Kidney (tissue), 14 donors: Measurements from ENCODE around the gene CEMIP. TPM values are rescaled to one million over a fixed set of nuclear protein-coding genes. Genes with fewer than 3 reads are reported as not detected.
A peak's percentile ranks its signal among the peaks of the same experiment; 100 is the strongest.

Source experiments
- DNase-seq, 5 donors: peaks; one replicate each; pipeline ENCODE4 v3.0.0-alpha.2; 2013 to 2020
- FAIRE-seq: peaks from 2 replicates; lab custom pipeline; 2012; peaks lifted over from hg19 to GRCh38; lab: Jason Lieb, UNC
- H3K27ac ChIP-seq, 2 donors: one replicate each; pipeline ENCODE4 v1.7.0; 2013; ENCODE audit warnings: low read depth in 2 of 2, low read length in 2 of 2, inconsistent platforms in 1 of 2
- H3K27me3 ChIP-seq: one replicate; pipeline ENCODE4 v1.7.1; 2013; ENCODE audit warnings: low read length, inconsistent platforms; ENCODE audit not compliant: control insufficient read depth, insufficient read depth
- H3K36me3 ChIP-seq, 3 donors: one replicate each; pipeline versions ENCODE4 v1.7.0 to v1.7.1; 2013; ENCODE audit warnings: low read length in 3 of 3, control low read depth in 1 of 3, inconsistent platforms in 1 of 3; ENCODE audit not compliant: insufficient read depth in 3 of 3, control insufficient read depth in 2 of 3
- H3K4me1 ChIP-seq, 3 donors: one replicate each; pipeline versions ENCODE4 v1.7.0 to v1.7.1; 2013; ENCODE audit warnings: low read length in 3 of 3, inconsistent platforms in 1 of 3, low read depth in 1 of 3; ENCODE audit not compliant: control insufficient read depth in 2 of 3, insufficient read depth in 2 of 3
- H3K4me3 ChIP-seq, 3 donors: one replicate each; pipeline versions ENCODE4 v1.7.0 to v1.8.1; 2013; ENCODE audit warnings: low read length in 3 of 3, control low read depth in 1 of 3, inconsistent platforms in 1 of 3
- H3K9ac ChIP-seq, 3 donors: one replicate each; pipeline versions ENCODE4 v1.7.0 to v1.7.1; 2013; ENCODE audit warnings: low read length in 3 of 3, control low read depth in 1 of 3, inconsistent platforms in 1 of 3
- H3K9me3 ChIP-seq, 3 donors: one replicate each; pipeline versions ENCODE4 v1.7.0 to v1.7.1; 2013; ENCODE audit warnings: low read length in 3 of 3, control low read depth in 1 of 3, inconsistent platforms in 1 of 3; ENCODE audit not compliant: control insufficient read depth in 2 of 3, insufficient read depth in 1 of 3
- intact Hi-C: fragments of 100-400 bp; cut with DNase I; formaldehyde crosslinking; loops from one replicate; pipeline ENCODE4 v1.11.1; 2022
- microRNA-seq: library from miRNA; unstranded; fragments of <30 nt; microRNA quantifications from one replicate; pipeline ENCODE4 v1.2.0, GENCODE V29; 2020
- polyA plus RNA-seq: library from polyadenylated mRNA; stranded (reverse); fragments of 350-450 nt; fragmentation: Illumina TruSeq; extraction: RNeasy Lipid Tissue Mini Kit (QIAGEN cat#74804); gene quantifications from one replicate; pipeline ENCODE4 v1.2.3, GENCODE V29; 2014; ENCODE audit warnings: low read depth, low replicate concordance; ENCODE audit not compliant: insufficient read depth
- total RNA-seq: library from RNA; stranded (reverse); fragmentation: NEBNext Ultra II Directional; extraction: Animal tissue kit (Norgen Biotek cat#: 25700); gene quantifications from one replicate; pipeline ENCODE4 v1.2.1, GENCODE V29; 2021
- TF ChIP-seq, protein P1 (sequence below): IDR thresholded peaks from 3 replicates; pipeline ENCODE4 v1.5.1; 2012; ENCODE audit warnings: mild to moderate bottlenecking, moderate library complexity, borderline replicate concordance; ENCODE audit not compliant: insufficient read depth; ENCODE audit errors: extremely low read depth
- donor health status: control.
- donor health status: control.
- donor health status: control.
- donor health status: control.
- donor health status: control.
- donor health status: DM: yes; HTN: yes; CAD: no.
- donor health status: Normal renal cell carcinoma (clear cell type).

Gene CEMIP
- total and polyA plus RNA-seq, 2 donors from 2014 or later: 0.11 to 0.57 TPM

DNA sequence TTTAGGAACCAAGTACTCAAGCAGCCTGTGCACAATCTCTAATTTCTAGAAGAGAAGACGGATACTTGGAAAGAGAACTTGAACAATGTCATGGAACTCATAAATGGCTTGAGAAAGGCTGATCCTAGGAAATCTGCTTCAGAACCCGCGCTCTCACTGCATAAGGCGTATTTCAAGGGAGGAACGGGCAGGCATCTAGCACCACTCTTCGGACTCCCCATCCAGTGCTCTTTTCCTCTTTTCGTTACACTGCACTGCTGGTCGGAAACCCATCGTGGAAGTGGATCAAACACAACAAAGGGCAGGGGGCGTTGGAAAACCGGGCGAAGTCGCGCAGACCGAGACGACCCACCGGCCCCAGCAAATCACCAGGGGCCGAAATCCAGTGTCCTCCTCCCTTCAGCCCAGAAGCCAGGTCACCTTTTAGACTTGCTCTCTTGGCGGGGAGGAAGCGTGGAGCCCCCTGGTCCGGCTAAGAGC lies 221.0 kb downstream of the CEMIP start:
- TF ChIP-seq, protein P1, sequence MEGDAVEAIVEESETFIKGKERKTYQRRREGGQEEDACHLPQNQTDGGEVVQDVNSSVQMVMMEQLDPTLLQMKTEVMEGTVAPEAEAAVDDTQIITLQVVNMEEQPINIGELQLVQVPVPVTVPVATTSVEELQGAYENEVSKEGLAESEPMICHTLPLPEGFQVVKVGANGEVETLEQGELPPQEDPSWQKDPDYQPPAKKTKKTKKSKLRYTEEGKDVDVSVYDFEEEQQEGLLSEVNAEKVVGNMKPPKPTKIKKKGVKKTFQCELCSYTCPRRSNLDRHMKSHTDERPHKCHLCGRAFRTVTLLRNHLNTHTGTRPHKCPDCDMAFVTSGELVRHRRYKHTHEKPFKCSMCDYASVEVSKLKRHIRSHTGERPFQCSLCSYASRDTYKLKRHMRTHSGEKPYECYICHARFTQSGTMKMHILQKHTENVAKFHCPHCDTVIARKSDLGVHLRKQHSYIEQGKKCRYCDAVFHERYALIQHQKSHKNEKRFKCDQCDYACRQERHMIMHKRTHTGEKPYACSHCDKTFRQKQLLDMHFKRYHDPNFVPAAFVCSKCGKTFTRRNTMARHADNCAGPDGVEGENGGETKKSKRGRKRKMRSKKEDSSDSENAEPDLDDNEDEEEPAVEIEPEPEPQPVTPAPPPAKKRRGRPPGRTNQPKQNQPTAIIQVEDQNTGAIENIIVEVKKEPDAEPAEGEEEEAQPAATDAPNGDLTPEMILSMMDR: no peak
- Histone ChIP-seq H3K4me1 (peaks cover 0 to 15% (median under 1%) of the 10 kb centered on the region in 3 donors), H3K9me3 (no peaks in the 10 kb centered on the region), H3K9ac (peak overlapping the region; percentile 59 to 91 (median 72)), H3K27me3 (no peaks in the 10 kb centered on the region), H3K4me3 (peak overlapping the region; percentile 65 to 87 (median 83)), H3K36me3 (peaks cover 0 to 2% (median 0%) of the 10 kb centered on the region in 3 donors), H3K27ac (peak overlapping the region; percentile 90 to 95)
- DNase-seq (no peak), FAIRE-seq (no peak)
- intact Hi-C loops: no loop called here

DNA sequence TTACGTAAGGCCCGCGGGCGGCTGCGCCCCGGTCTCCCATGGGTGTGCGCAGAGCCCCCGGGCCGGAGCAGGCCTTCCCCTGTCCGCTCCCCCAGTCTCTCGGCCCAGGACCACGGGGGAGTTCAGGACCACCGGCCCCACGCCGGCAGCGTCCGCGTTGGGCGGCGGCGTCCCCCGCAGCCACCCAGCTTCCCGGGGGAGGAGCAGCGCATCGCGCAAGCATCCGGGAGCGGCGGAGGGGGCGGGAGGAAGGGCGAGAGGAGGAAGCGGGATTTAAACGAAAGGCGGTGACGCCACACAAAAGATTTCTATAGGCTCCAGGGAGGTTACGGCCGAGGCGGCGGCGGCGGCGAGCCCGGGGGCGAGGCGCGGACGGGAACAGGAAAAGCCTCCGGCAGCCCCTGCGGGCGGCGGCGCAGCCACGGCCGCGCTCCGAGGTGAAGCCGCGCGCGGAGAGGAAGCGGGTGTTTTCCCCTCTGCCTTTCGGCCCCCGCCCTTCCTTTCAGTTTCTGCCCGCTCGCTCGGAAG lies 221.5 kb downstream of the CEMIP start, which contains the start of gene TLNRD1:
TLNRD1 (plus strand) TSS at position 300 of the 528 bp plus-strand sequence. CDS start 1,349 bp downstream, outside the sequence.
- Histone ChIP-seq H3K27me3 (no peaks in the 10 kb centered on the region), H3K4me3 (peak within 1 kb of the TSS; percentile 65 to 87 (median 83)), H3K36me3 (peaks cover 0 to 2% (median 0%) of the 10 kb centered on the region in 3 donors), H3K4me1 (peaks cover 0 to 15% (median under 1%) of the 10 kb centered on the region in 3 donors), H3K9me3 (no peaks in the 10 kb centered on the region), H3K9ac (peak within 1 kb of the TSS; percentile 59 to 91 (median 72)), H3K27ac (peak within 1 kb of the TSS; percentile 90 to 95)
- FAIRE-seq (no peak), DNase-seq (peak; percentile 92 to 97 (median 94))
- intact Hi-C loops: no loop called here
- TF ChIP-seq, protein P1: no peak

Small RNA genes within 50 kb of the gene (microRNA-seq; reads per million reads assigned to microRNA genes)
- gene MIR4514 (not detected), gene MIR549A (not detected)

Other genes starting within 250 kb of the CEMIP start
- gene ABHD17C, start 84.1 kb upstream of the CEMIP start, total RNA-seq: 18.8 TPM
- gene ABHD17C, start 84.1 kb upstream of the CEMIP start, polyA plus RNA-seq: 20.6 TPM
- gene MESD, start 210.4 kb downstream of the CEMIP start, total RNA-seq: 30.9 TPM
- gene MESD, start 210.4 kb downstream of the CEMIP start, polyA plus RNA-seq: 23.3 TPM
- 16.7 TPM for gene TLNRD1, start 221.6 kb downstream of the CEMIP start, total RNA-seq
- gene TLNRD1, start 221.6 kb downstream of the CEMIP start, polyA plus RNA-seq: 7.4 TPM